Naive thymus-derived CD4-positive, alpha-beta T cell (primary cell): ENCODE results near the gene IGDCC3. TPM values are rescaled to one million over a fixed set of nuclear protein-coding genes. Genes with fewer than 3 reads are reported as not detected.

Experiments used
- ATAC-seq: fragments of 150-1000 bp; cut with Tn5 transposase; 2 replicates; pipeline ENCODE4 v1.10.0; 2021; ENCODE audit warnings: mild to moderate bottlenecking, moderate library complexity
- CTCF ChIA-PET: fragments of 350-600 bp; sonication (Branson Sonifier 250); formaldehyde crosslinking; loops from one replicate; lab custom pipeline; 2021; ENCODE audit warnings: antibody characterized with exemption; lab: Charles Lee
- POLR2A ChIA-PET: fragments of 350-600 bp; sonication (Branson Sonifier 250); formaldehyde crosslinking; loops from one replicate; lab custom pipeline; 2021; ENCODE audit warnings: antibody characterized with exemption, inconsistent platforms; lab: Charles Lee
- DNase-seq, 9 donors: peaks; one replicate each; pipeline versions ENCODE4 v3.0.0 to v3.0.0-alpha.2; 2020 to 2022; ENCODE audit warnings: mixed read lengths in 1 of 9
- H3K27ac ChIP-seq: one replicate; pipeline ENCODE4 v1.7.0; 2013; ENCODE audit warnings: mild to moderate bottlenecking, low read depth, low read length, moderate library complexity
- H3K27me3 ChIP-seq, 2 donors: one replicate each; pipeline ENCODE4 v1.7.0; 2013; ENCODE audit warnings: low read length in 2 of 2, mild to moderate bottlenecking in 2 of 2, moderate library complexity in 2 of 2; ENCODE audit not compliant: control insufficient read depth in 2 of 2, insufficient read depth in 2 of 2
- H3K36me3 ChIP-seq, 3 experiments: 1 replicate in 2 of 3; 2 replicates in 1 of 3; pipeline ENCODE4 v1.7.0; 2013; ENCODE audit warnings: low read length in 3 of 3, mild to moderate bottlenecking in 3 of 3, moderate library complexity in 1 of 3; ENCODE audit not compliant: insufficient read depth in 3 of 3, control insufficient read depth in 2 of 3
- H3K4me1 ChIP-seq, 2 donors: one replicate each; pipeline ENCODE4 v1.7.0; 2013; ENCODE audit warnings: low read length in 2 of 2, mild to moderate bottlenecking in 2 of 2, moderate library complexity in 1 of 2; ENCODE audit not compliant: control insufficient read depth in 2 of 2, insufficient read depth in 2 of 2
- H3K4me3 ChIP-seq: 2 replicates; pipeline ENCODE4 v1.7.0; 2013; ENCODE audit warnings: mild to moderate bottlenecking, low read length
- H3K9me3 ChIP-seq, 3 experiments: 1 replicate in 2 of 3; 2 replicates in 1 of 3; pipeline ENCODE4 v1.7.0; 2013; ENCODE audit warnings: low read length in 3 of 3; ENCODE audit not compliant: control insufficient read depth in 2 of 3
- H3K27ac Mint-ChIP-seq, 9 donors: one replicate each; pipeline ENCODE4 v1.8.0; 2020 to 2022; ENCODE audit warnings: mixed read lengths in 9 of 9, mild to moderate bottlenecking in 8 of 9, moderate library complexity in 5 of 9, inconsistent platforms in 2 of 9
- H3K27me3 Mint-ChIP-seq, 5 donors: one replicate each; pipeline ENCODE4 v1.8.0; 2021 to 2022; ENCODE audit warnings: mixed read lengths in 5 of 5, mild to moderate bottlenecking in 1 of 5
- H3K36me3 Mint-ChIP-seq, 5 donors: one replicate each; pipeline ENCODE4 v1.8.0; 2020 to 2022; ENCODE audit warnings: mixed read lengths in 5 of 5, mild to moderate bottlenecking in 3 of 5, inconsistent platforms in 1 of 5
- H3K4me1 Mint-ChIP-seq, 7 donors: one replicate each; pipeline ENCODE4 v1.8.0; 2020 to 2022; ENCODE audit warnings: mixed read lengths in 7 of 7, mild to moderate bottlenecking in 3 of 7, inconsistent platforms in 1 of 7
- H3K4me3 Mint-ChIP-seq, 10 donors: one replicate each; pipeline ENCODE4 v1.8.0; 2020 to 2022; ENCODE audit warnings: mild to moderate bottlenecking in 10 of 10, mixed read lengths in 10 of 10, moderate library complexity in 6 of 10, inconsistent platforms in 2 of 10
- H3K9me3 Mint-ChIP-seq, 11 donors: one replicate each; pipeline ENCODE4 v1.8.0; 2020 to 2022; ENCODE audit warnings: mixed read lengths in 11 of 11, mild to moderate bottlenecking in 4 of 11, inconsistent platforms in 1 of 11, moderate library complexity in 1 of 11
- intact Hi-C, 2 donors: fragments of 100-400 bp; cut with micrococcal nuclease; formaldehyde crosslinking; loops; one replicate each; pipeline ENCODE4 v1.15.1; 2023
- polyA plus RNA-seq, 2 donors: library from polyadenylated mRNA; unstranded; fragments of 300-500 nt; fragmentation: Illumina TruSeq; gene quantifications; one replicate each; pipeline ENCODE4 v1.2.3, GENCODE V29; 2021
- total RNA-seq, 6 experiments: library from RNA in 5 of 6; stranded (reverse) in 5 of 6; gene quantifications; 1 replicate in 5 of 6; 2 replicates in 1 of 6; pipeline ENCODE4 v1.2.3 and lab custom pipeline; 2021 to 2026

IGDCC3 gene
- total and polyA plus RNA-seq, 7 experiments from 2014 or later, result not detected

DNA sequence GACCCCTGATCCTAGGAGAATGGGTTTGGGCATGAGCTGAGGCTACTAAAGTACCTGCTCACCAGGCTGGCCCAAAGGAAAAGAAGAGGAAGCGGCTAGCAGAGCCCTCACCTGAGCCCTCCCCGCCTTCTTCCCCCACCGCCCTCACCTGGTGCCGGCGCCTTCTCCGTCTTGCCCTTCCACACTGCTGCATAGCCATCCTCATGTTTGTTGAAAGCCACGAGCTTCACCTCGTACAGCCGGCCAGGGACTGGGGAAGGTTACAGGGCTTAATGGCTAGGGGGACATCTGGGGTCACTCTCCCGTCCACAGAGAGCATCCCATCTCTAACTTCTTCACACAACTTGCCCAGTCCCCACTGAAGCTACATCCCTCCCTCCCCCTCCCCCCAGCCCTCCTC, 13.9 kb upstream of the IGDCC3 start:
- no peak for DNase-seq
- no peaks in the 10 kb centered on the region for H3K9me3 Mint-ChIP-seq
- no peaks in the 10 kb centered on the region for H3K9me3 ChIP-seq
- no peak overlapping the region for H3K4me3 Mint-ChIP-seq
- intact Hi-C loops, result no loop called here
- no peaks in the 10 kb centered on the region for H3K36me3 Mint-ChIP-seq
- no peak overlapping the region for H3K4me3 ChIP-seq
- H3K36me3 ChIP-seq, result no peaks in the 10 kb centered on the region
- H3K27ac ChIP-seq, result no peak overlapping the region
- ChIA-PET POLR2A (no interaction called here), CTCF (interaction anchor here (1.7 kb wide), 1 partner anchor 71 kb away, joined by 4 read pairs; no protein-coding TSS in a partner anchor)
- H3K27me3 ChIP-seq, result peaks cover 0 to 2% of the 10 kb centered on the region in 2 donors
- H3K27me3 Mint-ChIP-seq, result peaks cover 29 to 52% (median 46%) of the 10 kb centered on the region in 5 donors
- H3K4me1 Mint-ChIP-seq, result peaks cover 0 to 7% (median 3%) of the 10 kb centered on the region in 7 donors
- ATAC-seq, result no peak
- H3K27ac Mint-ChIP-seq, result no peak overlapping the region
- no peaks in the 10 kb centered on the region for H3K4me1 ChIP-seq

DNA sequence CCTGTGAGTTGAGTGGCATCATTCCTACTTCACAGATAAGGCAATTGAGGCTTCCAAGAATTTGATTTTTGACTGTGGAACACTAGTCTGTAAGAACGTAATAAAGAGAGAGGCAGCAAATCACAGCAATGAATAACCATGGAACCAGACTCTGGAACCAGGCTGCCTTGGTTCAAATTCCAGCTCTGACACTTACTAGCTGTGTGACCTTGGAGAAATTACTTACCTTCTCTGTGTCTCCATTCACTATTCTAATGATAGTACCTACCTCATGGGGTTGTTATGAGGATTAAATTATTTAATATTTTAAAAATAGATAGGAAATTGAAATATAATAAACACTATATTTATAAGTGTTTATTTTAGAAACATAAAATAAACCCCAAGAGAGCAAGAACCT, 12.6 kb upstream of the IGDCC3 start:
- no peak overlapping the region for H3K27ac ChIP-seq
- H3K27me3 ChIP-seq, result peaks cover 0 to 2% of the 10 kb centered on the region in 2 donors
- no peak for ATAC-seq
- no peak overlapping the region for H3K27ac Mint-ChIP-seq
- intact Hi-C loops, result no loop called here
- DNase-seq, result no peak
- no peak overlapping the region for H3K4me3 ChIP-seq
- no peaks in the 10 kb centered on the region for H3K36me3 ChIP-seq
- ChIA-PET CTCF (interaction anchor here (1.7 kb wide), 1 partner anchor 70 kb away, joined by 4 read pairs; no protein-coding TSS in a partner anchor), POLR2A (no interaction called here)
- H3K36me3 Mint-ChIP-seq, result no peaks in the 10 kb centered on the region
- peaks cover 0 to 4% of the 10 kb centered on the region in 2 donors for H3K4me1 ChIP-seq
- H3K4me3 Mint-ChIP-seq, result no peak overlapping the region
- H3K27me3 Mint-ChIP-seq, result peaks cover 21 to 42% (median 38%) of the 10 kb centered on the region in 5 donors
- no peaks in the 10 kb centered on the region for H3K9me3 ChIP-seq
- H3K9me3 Mint-ChIP-seq, result no peaks in the 10 kb centered on the region
- H3K4me1 Mint-ChIP-seq, result peaks cover 0 to 3% (median 0%) of the 10 kb centered on the region in 7 donors

GRCh38 chr15:65389226-65389625, 11.4 kb upstream of the IGDCC3 start:
- no peak overlapping the region for H3K4me3 Mint-ChIP-seq
- ChIA-PET CTCF (interaction anchor here (0.6 to 6.6 kb wide), 2 partner anchors 69 to 336 kb away, joined by 3 to 45 read pairs; no protein-coding TSS in a partner anchor), POLR2A (no interaction called here)
- Histone ChIP-seq H3K4me1 (peaks cover 4 to 9% of the 10 kb centered on the region in 2 donors), H3K9me3 (no peaks in the 10 kb centered on the region), H3K27me3 (no peaks in the 10 kb centered on the region), H3K4me3 (no peak overlapping the region), H3K27ac (no peak overlapping the region), H3K36me3 (no peaks in the 10 kb centered on the region)
- DNase-seq (no peak), ATAC-seq (no peak)
- intact Hi-C loops, result loop anchor here in 1 of 2 donors (5.0 kb wide), 1 partner anchor 202 kb away; the partner anchor contains the start of gene CLPX
- peaks cover 0 to 10% (median 6%) of the 10 kb centered on the region in 7 donors for H3K4me1 Mint-ChIP-seq
- H3K27ac Mint-ChIP-seq, result no peak overlapping the region
- H3K36me3 Mint-ChIP-seq, result no peaks in the 10 kb centered on the region
- H3K9me3 Mint-ChIP-seq, result no peaks in the 10 kb centered on the region
- H3K27me3 Mint-ChIP-seq, result peaks cover 9 to 33% (median 26%) of the 10 kb centered on the region in 5 donors

GRCh38 chr15:65388306-65389080, 10.7 kb upstream of the IGDCC3 start:
- Histone ChIP-seq H3K9me3 (no peaks in the 10 kb centered on the region), H3K27me3 (no peaks in the 10 kb centered on the region), H3K4me3 (no peak overlapping the region), H3K36me3 (no peaks in the 10 kb centered on the region), H3K27ac (no peak overlapping the region), H3K4me1 (peaks cover 4 to 9% of the 10 kb centered on the region in 2 donors)
- intact Hi-C loops, result loop anchor here in 1 of 2 donors (5.0 kb wide), 1 partner anchor 201 kb away; the partner anchor contains the start of gene CLPX
- CTCF ChIA-PET, result interaction anchor here (0.6 to 6.6 kb wide), 3 partner anchors 66 to 336 kb away, joined by 3 to 45 read pairs (median 5); no protein-coding TSS in a partner anchor
- Mint-ChIP-seq H3K36me3 (no peaks in the 10 kb centered on the region), H3K9me3 (no peaks in the 10 kb centered on the region), H3K27me3 (peaks cover 2 to 31% (median 18%) of the 10 kb centered on the region in 5 donors), H3K4me3 (no peak overlapping the region), H3K4me1 (peaks cover 4 to 11% (median 7%) of the 10 kb centered on the region in 7 donors), H3K27ac (peak overlapping the region in 1 of 9 donors; percentile 31)
- DNase-seq (no peak), ATAC-seq (no peak)
- POLR2A ChIA-PET, result interaction anchor here (1.3 kb wide), 1 partner anchor 69 kb away, joined by 3 read pairs; no protein-coding TSS in a partner anchor

DNA sequence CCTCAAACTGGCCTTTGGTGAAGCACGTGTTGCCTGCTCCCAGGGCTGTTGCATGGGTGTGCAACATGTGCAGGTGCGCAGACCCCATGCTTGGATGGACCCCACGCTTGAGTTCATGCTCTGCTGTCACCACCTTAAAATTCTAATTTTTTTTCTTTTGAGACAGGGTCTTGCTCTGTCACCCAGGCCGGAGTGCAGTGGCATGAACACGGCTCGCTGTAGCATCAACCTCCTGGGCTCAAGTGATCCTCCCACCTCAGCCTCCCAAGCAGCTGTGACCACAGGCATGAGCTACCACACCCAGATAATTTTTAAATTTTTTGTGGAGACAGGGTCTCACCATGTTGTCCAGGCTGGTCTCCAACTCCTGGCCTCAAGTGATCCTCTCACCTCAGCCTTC, 9.1 kb upstream of the IGDCC3 start:
- no peak for DNase-seq
- Histone ChIP-seq H3K36me3 (no peaks in the 10 kb centered on the region), H3K27me3 (no peaks in the 10 kb centered on the region), H3K9me3 (no peaks in the 10 kb centered on the region), H3K4me3 (no peak overlapping the region), H3K27ac (no peak overlapping the region), H3K4me1 (peaks cover 4 to 9% of the 10 kb centered on the region in 2 donors)
- H3K36me3 Mint-ChIP-seq, result no peaks in the 10 kb centered on the region
- H3K27me3 Mint-ChIP-seq, result peaks cover 4 to 35% (median 13%) of the 10 kb centered on the region in 5 donors
- intact Hi-C loops, result loop anchor here in 1 of 2 donors (5.0 kb wide), 1 partner anchor 200 kb away; the partner anchor contains the start of gene CLPX
- peaks cover 4 to 11% (median 8%) of the 10 kb centered on the region in 7 donors for H3K4me1 Mint-ChIP-seq
- ChIA-PET POLR2A (interaction anchor here (1.3 kb wide), 1 partner anchor 67 kb away, joined by 3 read pairs; no protein-coding TSS in a partner anchor), CTCF (interaction anchor here (0.6 to 6.6 kb wide), 3 partner anchors 8 to 1000 kb away, joined by 3 to 45 read pairs (median 3); no protein-coding TSS in a partner anchor)
- H3K9me3 Mint-ChIP-seq, result no peaks in the 10 kb centered on the region
- H3K4me3 Mint-ChIP-seq, result peak overlapping the region in 1 of 10 donors; percentile 64
- H3K27ac Mint-ChIP-seq, result no peak overlapping the region
- ATAC-seq, result no peak

DNA sequence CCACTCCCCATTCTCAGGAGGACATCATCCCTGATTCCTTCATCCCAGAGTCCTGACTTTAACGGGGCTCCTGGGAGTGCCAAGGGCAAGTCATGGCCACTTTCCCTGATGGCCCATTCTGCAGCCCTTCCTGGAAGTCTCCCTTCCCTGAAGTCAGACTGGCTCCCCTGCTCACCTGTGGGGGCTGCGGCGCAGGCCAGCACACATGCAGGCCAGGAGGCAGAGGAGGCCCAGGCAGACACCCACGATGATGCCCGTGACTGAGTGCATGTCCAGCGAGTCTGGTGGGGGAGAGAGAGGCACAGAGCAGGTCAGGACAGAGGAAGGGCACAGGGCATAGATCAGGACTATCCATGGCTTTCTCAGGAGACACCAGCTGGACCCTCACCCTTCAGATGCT, 8.6 kb upstream of the IGDCC3 start:
- ChIA-PET POLR2A (no interaction called here), CTCF (interaction anchor here (0.6 to 6.6 kb wide), 7 partner anchors 9 to 1004 kb away, joined by 3 to 45 read pairs (median 5); no protein-coding TSS in a partner anchor)
- intact Hi-C loops, result loop anchor here in 1 of 2 donors (5.0 kb wide), 1 partner anchor 199 kb away; the partner anchor contains the start of gene CLPX
- peaks cover 4 to 9% of the 10 kb centered on the region in 2 donors for H3K4me1 ChIP-seq
- H3K27ac Mint-ChIP-seq, result no peak overlapping the region
- H3K9me3 Mint-ChIP-seq, result no peaks in the 10 kb centered on the region
- ATAC-seq (no peak), DNase-seq (no peak)
- H3K27me3 ChIP-seq, result no peaks in the 10 kb centered on the region
- no peak overlapping the region for H3K27ac ChIP-seq
- peaks cover 4 to 38% (median 13%) of the 10 kb centered on the region in 5 donors for H3K27me3 Mint-ChIP-seq
- H3K4me1 Mint-ChIP-seq, result peaks cover 4 to 11% (median 8%) of the 10 kb centered on the region in 7 donors
- H3K4me3 Mint-ChIP-seq, result peak overlapping the region in 3 of 10 donors; percentile 16 to 90 (median 64)
- H3K4me3 ChIP-seq, result no peak overlapping the region
- no peaks in the 10 kb centered on the region for H3K36me3 Mint-ChIP-seq
- H3K9me3 ChIP-seq, result no peaks in the 10 kb centered on the region
- H3K36me3 ChIP-seq, result no peaks in the 10 kb centered on the region
